IMR-90 (cell line): Measurements from ENCODE around the gene DDX31. TPM values are rescaled to one million over a fixed set of nuclear protein-coding genes. Genes with fewer than 3 reads are reported as not detected.

Source experiments
- ATAC-seq: fragments of 200-7000 bp; cut with Tn5 transposase; 2 replicates; pipeline ENCODE4 v1.9.1; 2020; ENCODE audit warnings: low read depth, mild to moderate bottlenecking, moderate library complexity
- BruUV-seq: library from RNA; stranded (reverse); fragments of 400-500 nt; replicated peaks from 2 replicates; lab custom pipeline; 2021; lab: Mats Ljungman, UMichigan
- CTCF ChIA-PET: fragments of 300-600 bp; formaldehyde crosslinking; extraction: SDS; loops from one replicate; lab custom pipeline; 2021; ENCODE audit warnings: antibody characterized with exemption; lab: Yijun Ruan, JAX
- POLR2A ChIA-PET: fragments of 300-600 bp; sonication (Branson Sonifier 250); formaldehyde crosslinking; loops from one replicate; lab custom pipeline; 2022; ENCODE audit warnings: antibody characterized with exemption; ENCODE audit not compliant: unreplicated experiment; lab: Charles Lee
- DNase-seq: peaks from one replicate; pipeline ENCODE4 v3.0.0; 2013
- H2AFZ ChIP-seq: replicated peaks from 2 replicates; pipeline ENCODE3; 2013; ENCODE audit warnings: low read length, mild to moderate bottlenecking; ENCODE audit not compliant: poor library complexity
- H2AK5ac ChIP-seq: 2 replicates; pipeline ENCODE4 v1.6.1; 2013; ENCODE audit warnings: low read depth, low read length, inconsistent platforms
- H2AK9ac ChIP-seq: replicated peaks from 2 replicates; pipeline ENCODE3; 2013; ENCODE audit warnings: mild to moderate bottlenecking, low read depth, low read length, moderate library complexity; ENCODE audit not compliant: poor library complexity
- H2BK120ac ChIP-seq: 2 replicates; pipeline ENCODE4 v1.6.1; 2013; ENCODE audit warnings: low read depth, low read length, inconsistent platforms
- H2BK15ac ChIP-seq: 3 replicates; pipeline ENCODE4 v1.6.1; 2013; ENCODE audit warnings: low read depth, low read length, inconsistent platforms
- H2BK20ac ChIP-seq: 2 replicates; pipeline ENCODE4 v1.6.1; 2013; ENCODE audit warnings: low read depth, mild to moderate bottlenecking, inconsistent platforms, low read length, moderate library complexity
- H2BK5ac ChIP-seq: 2 replicates; pipeline ENCODE4 v1.6.1; 2013; ENCODE audit warnings: mild to moderate bottlenecking, low read depth, low read length, inconsistent platforms; ENCODE audit not compliant: poor library complexity, severe bottlenecking
- H3K14ac ChIP-seq: replicated peaks from 2 replicates; pipeline ENCODE4 v1.6.1; 2013; ENCODE audit warnings: low read depth, low read length, inconsistent platforms
- H3K18ac ChIP-seq: 2 replicates; pipeline ENCODE4 v1.6.1; 2013; ENCODE audit warnings: low read depth, low read length, control low read depth
- H3K23ac ChIP-seq: 2 replicates; pipeline ENCODE4 v1.6.1; 2013; ENCODE audit warnings: low read depth, low read length, inconsistent platforms
- H3K27ac ChIP-seq: 2 replicates; pipeline ENCODE4 v1.5.1; 2013; ENCODE audit warnings: mild to moderate bottlenecking, control low read depth, low read length; ENCODE audit not compliant: insufficient read depth
- H3K27me3 ChIP-seq: 2 replicates; pipeline ENCODE4 v1.6.1; 2013; ENCODE audit warnings: low read length; ENCODE audit not compliant: control insufficient read depth, insufficient read depth
- H3K36me3 ChIP-seq: 2 replicates; pipeline ENCODE4 v1.6.1; 2013; ENCODE audit warnings: low read length, mixed read lengths; ENCODE audit not compliant: control insufficient read depth, insufficient read depth
- H3K4ac ChIP-seq: 2 replicates; pipeline ENCODE4 v1.6.1; 2013; ENCODE audit warnings: low read depth, low read length, inconsistent platforms
- H3K4me1 ChIP-seq: 2 replicates; pipeline ENCODE4 v1.6.1; 2013; ENCODE audit warnings: low read length, mixed read lengths; ENCODE audit not compliant: control insufficient read depth, insufficient read depth
- H3K4me2 ChIP-seq: 2 replicates; pipeline ENCODE4 v1.6.1; 2013; ENCODE audit warnings: low read depth, mild to moderate bottlenecking, control low read depth, low read length, moderate library complexity
- H3K4me3 ChIP-seq: 2 replicates; pipeline ENCODE4 v1.5.1; 2013; ENCODE audit warnings: low read depth, mild to moderate bottlenecking, control low read depth, low read length, moderate library complexity; ENCODE audit not compliant: insufficient read depth
- H3K56ac ChIP-seq: 2 replicates; pipeline ENCODE4 v1.6.1; 2013; ENCODE audit warnings: low read length, inconsistent platforms; ENCODE audit not compliant: insufficient read depth; ENCODE audit errors: extremely low read depth
- H3K79me1 ChIP-seq, 2 experiments: 2 replicates each; pipeline ENCODE4 v1.6.1; 2013; ENCODE audit warnings: low read length in 2 of 2, inconsistent platforms in 1 of 2, low read depth in 1 of 2
- H3K9ac ChIP-seq: 2 replicates; pipeline ENCODE4 v1.6.1; 2013; ENCODE audit warnings: low read depth, low read length, control low read depth
- H3K9me1 ChIP-seq: 2 replicates; pipeline ENCODE4 v1.6.1; 2013; ENCODE audit warnings: low read length, inconsistent platforms; ENCODE audit not compliant: insufficient read depth
- H3K9me3 ChIP-seq: 2 replicates; pipeline ENCODE4 v1.6.1; 2013; ENCODE audit warnings: low read length; ENCODE audit not compliant: control insufficient read depth, insufficient read depth
- H4K20me1 ChIP-seq: 2 replicates; pipeline ENCODE4 v1.6.1; 2013; ENCODE audit warnings: low read length, inconsistent platforms; ENCODE audit not compliant: insufficient read depth
- H4K5ac ChIP-seq: 2 replicates; pipeline ENCODE4 v1.6.1; 2013; ENCODE audit warnings: mild to moderate bottlenecking, low read depth, low read length, control low read depth
- H4K8ac ChIP-seq, 2 experiments: 2 replicates each; pipeline ENCODE4 v1.6.1; 2013; ENCODE audit warnings: low read depth in 2 of 2, low read length in 2 of 2, control low read depth in 1 of 2, inconsistent platforms in 1 of 2
- H4K91ac ChIP-seq: 2 replicates; pipeline ENCODE4 v1.6.1; 2013; ENCODE audit warnings: low read depth, low read length, inconsistent platforms; ENCODE audit not compliant: insufficient read depth
- BHLHE40 ChIP-seq: fragments of 150-350 bp; IDR thresholded peaks from 2 replicates; pipeline ENCODE4 v1.6.1; 2016; ENCODE audit warnings: mild to moderate bottlenecking, low read depth, low read length
- CEBPB ChIP-seq: IDR thresholded peaks from 2 replicates; pipeline ENCODE4 v1.6.1; 2012; ENCODE audit warnings: low read depth, low read length, improper control_type of control experiment
- CHD1 ChIP-seq: IDR thresholded peaks from 2 replicates; pipeline ENCODE4 v1.6.1; 2012; ENCODE audit warnings: low read depth, low read length, improper control_type of control experiment
- MAFK ChIP-seq: IDR thresholded peaks from 2 replicates; pipeline ENCODE4 v1.6.1; 2012; ENCODE audit warnings: low read depth, low read length, improper control_type of control experiment
- NFE2L2 ChIP-seq: fragments of 150-350 bp; IDR thresholded peaks from 2 replicates; pipeline ENCODE4 v1.6.1; 2016; ENCODE audit warnings: low read depth, mild to moderate bottlenecking, low read length
- RAD21 ChIP-seq: IDR thresholded peaks from 2 replicates; pipeline ENCODE4 v1.6.1; 2012; ENCODE audit warnings: low read length, improper control_type of control experiment
- RCOR1 ChIP-seq: IDR thresholded peaks from 2 replicates; pipeline ENCODE4 v1.6.1; 2012; ENCODE audit warnings: mild to moderate bottlenecking, low read length, improper control_type of control experiment; ENCODE audit not compliant: insufficient replicate concordance
- RFX5 ChIP-seq: IDR thresholded peaks from 2 replicates; pipeline ENCODE4 v1.8.0; 2012; ENCODE audit warnings: low read depth, mild to moderate bottlenecking, low read length, moderate library complexity
- SMC3 ChIP-seq: fragments of 150-350 bp; IDR thresholded peaks from 2 replicates; pipeline ENCODE4 v1.6.1; 2016; ENCODE audit warnings: low read depth, mild to moderate bottlenecking, antibody characterized with exemption, low read length, moderate library complexity
- whole genome bisulfite sequencing, 2 experiments: methylation state at CpG; one replicate each; pipeline versions ENCODE4 v1.1.5 to v1.1.7; 2013; ENCODE audit warnings: missing lambda C conversion rate in 2 of 2; ENCODE audit not compliant: insufficient read length in 1 of 2; ENCODE audit errors: extremely low coverage in 2 of 2; 5-methylcytosine and 5-hydroxymethylcytosine counted together
- dilution Hi-C: fragments of 300-500 bp; cut with HindIII; formaldehyde crosslinking; loops from one replicate; pipeline ENCODE4 v1.14.3; 2018; ENCODE audit warnings: low sequenced_read_pairs; ENCODE audit not compliant: unreplicated experiment
- in situ Hi-C: fragments of 300-500 bp; cut with MboI; formaldehyde crosslinking; loops from 3 replicates; pipeline ENCODE4 v1.14.3; 2019; ENCODE audit warnings: low sequenced_read_pairs, inconsistent platforms, mixed read lengths
- intact Hi-C: fragments of 100-400 bp; cut with micrococcal nuclease; formaldehyde crosslinking; loops from 2 replicates; pipeline ENCODE4 v1.10.0; 2022
- polyA plus RNA-seq, 3 experiments: library from polyadenylated mRNA; depleted of rRNA; stranded (reverse); fragments of >200 nt; gene quantifications; 2 replicates each; pipeline ENCODE4 v1.2.3, GENCODE V29; 2012; ENCODE audit warnings: low replicate concordance in 1 of 3
- total RNA-seq: library from RNA; depleted of rRNA; stranded (reverse); fragments of >200 nt; gene quantifications from 2 replicates; pipeline ENCODE4 v1.2.3, GENCODE V29; 2012
- TF ChIP-seq, protein P1 (sequence below): conservative IDR thresholded peaks from 2 replicates; pipeline ENCODE4 v1.5.1; 2012; ENCODE audit warnings: mild to moderate bottlenecking, low read depth, low read length, improper control_type of control experiment
- TF ChIP-seq, protein P2 (sequence below): fragments of 150-350 bp; IDR thresholded peaks from 2 replicates; pipeline ENCODE4 v1.6.1; 2016; ENCODE audit warnings: low read depth, mild to moderate bottlenecking, low read length, moderate library complexity, borderline replicate concordance

DDX31 gene
- total and polyA plus RNA-seq, 2 of the 4 experiments (the other 2 are of a cell fraction), result 10.7 to 14.0 TPM

DNA sequence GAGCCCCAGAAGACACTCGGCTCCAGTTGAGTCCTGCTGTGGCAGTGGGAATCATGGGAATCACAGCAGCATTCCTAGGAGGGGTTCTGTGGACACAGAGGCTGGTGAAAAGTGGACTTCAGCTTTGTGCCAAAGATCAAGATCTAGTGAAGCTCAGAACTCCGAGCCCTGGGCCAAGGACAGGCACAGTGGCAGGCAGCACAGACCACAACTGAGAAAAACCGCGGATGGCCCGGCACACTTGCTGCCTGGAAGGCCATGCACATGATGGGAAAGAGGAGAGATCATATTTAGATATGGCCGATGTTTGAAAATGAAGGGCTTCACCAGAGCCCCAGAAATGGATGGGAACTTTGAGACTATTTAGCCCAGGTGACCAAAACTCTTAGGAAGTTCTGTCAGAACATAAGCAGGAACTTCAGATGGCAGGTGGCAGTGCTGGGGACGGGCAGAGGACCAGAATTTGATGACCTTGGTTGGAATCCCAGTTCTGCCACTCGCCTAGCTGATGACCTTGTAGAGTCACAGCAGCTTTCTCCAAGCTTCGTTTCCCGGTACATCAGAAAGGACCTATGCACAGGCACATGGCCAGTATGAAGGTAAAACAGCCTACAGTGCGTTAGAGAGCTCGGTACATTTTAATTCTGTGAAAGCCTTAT, 69.3 kb downstream of the DDX31 start:
- in situ Hi-C loops, result no loop called here
- no peak overlapping the region for H3K9ac ChIP-seq

More for the DNA sequence above, 69.3 kb downstream of the DDX31 start:
- Histone ChIP-seq H3K4ac (no peak overlapping the region), H2BK5ac (no peak overlapping the region), H3K56ac (no peak overlapping the region), H2BK120ac (no peak overlapping the region), H2BK20ac (no peak overlapping the region), H3K27me3 (no peaks in the 10 kb centered on the region), H3K9me1 (peaks cover 21% of the 10 kb centered on the region; the same call in 1 of the 2 replicates), H2AK5ac (no peak overlapping the region), H3K14ac (no peak overlapping the region), H3K9me3 (no peaks in the 10 kb centered on the region), H4K91ac (no peak overlapping the region), H3K79me1 (no peaks in the 10 kb centered on the region; a peak in 1 of 4 replicates), H4K8ac (no peak overlapping the region), H3K27ac (no peak overlapping the region), H2BK15ac (no peak overlapping the region), H3K23ac (no peak overlapping the region), H3K4me3 (no peak overlapping the region), H4K20me1 (peaks cover 7% of the 10 kb centered on the region), H3K18ac (no peak overlapping the region), H3K4me1 (peaks cover 4% of the 10 kb centered on the region; the same call in 1 of the 2 replicates), H2AFZ (no peak overlapping the region), H4K5ac (no peak overlapping the region), H3K36me3 (peaks cover 18% of the 10 kb centered on the region), H3K4me2 (no peak overlapping the region), H2AK9ac (no peak overlapping the region)
- TF ChIP-seq, protein P1, sequence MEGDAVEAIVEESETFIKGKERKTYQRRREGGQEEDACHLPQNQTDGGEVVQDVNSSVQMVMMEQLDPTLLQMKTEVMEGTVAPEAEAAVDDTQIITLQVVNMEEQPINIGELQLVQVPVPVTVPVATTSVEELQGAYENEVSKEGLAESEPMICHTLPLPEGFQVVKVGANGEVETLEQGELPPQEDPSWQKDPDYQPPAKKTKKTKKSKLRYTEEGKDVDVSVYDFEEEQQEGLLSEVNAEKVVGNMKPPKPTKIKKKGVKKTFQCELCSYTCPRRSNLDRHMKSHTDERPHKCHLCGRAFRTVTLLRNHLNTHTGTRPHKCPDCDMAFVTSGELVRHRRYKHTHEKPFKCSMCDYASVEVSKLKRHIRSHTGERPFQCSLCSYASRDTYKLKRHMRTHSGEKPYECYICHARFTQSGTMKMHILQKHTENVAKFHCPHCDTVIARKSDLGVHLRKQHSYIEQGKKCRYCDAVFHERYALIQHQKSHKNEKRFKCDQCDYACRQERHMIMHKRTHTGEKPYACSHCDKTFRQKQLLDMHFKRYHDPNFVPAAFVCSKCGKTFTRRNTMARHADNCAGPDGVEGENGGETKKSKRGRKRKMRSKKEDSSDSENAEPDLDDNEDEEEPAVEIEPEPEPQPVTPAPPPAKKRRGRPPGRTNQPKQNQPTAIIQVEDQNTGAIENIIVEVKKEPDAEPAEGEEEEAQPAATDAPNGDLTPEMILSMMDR, result no peak
- no peak for TF ChIP-seq RFX5
- no peak for TF ChIP-seq NFE2L2
- no peak for TF ChIP-seq RAD21
- no peak for TF ChIP-seq MAFK
- no peak for TF ChIP-seq CEBPB
- no peak for TF ChIP-seq BHLHE40
- TF ChIP-seq CHD1, result no peak
- no peak for TF ChIP-seq SMC3
- TF ChIP-seq, protein P2, sequence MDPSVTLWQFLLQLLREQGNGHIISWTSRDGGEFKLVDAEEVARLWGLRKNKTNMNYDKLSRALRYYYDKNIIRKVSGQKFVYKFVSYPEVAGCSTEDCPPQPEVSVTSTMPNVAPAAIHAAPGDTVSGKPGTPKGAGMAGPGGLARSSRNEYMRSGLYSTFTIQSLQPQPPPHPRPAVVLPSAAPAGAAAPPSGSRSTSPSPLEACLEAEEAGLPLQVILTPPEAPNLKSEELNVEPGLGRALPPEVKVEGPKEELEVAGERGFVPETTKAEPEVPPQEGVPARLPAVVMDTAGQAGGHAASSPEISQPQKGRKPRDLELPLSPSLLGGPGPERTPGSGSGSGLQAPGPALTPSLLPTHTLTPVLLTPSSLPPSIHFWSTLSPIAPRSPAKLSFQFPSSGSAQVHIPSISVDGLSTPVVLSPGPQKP, result no peak
- TF ChIP-seq RCOR1, result no peak
- ATAC-seq (no peak), DNase-seq (no peak)
- ChIA-PET CTCF (no interaction called here), POLR2A (no interaction called here)
- dilution Hi-C loops, result no loop called here
- 96% methylated on average over 9 of the region's 12 CpGs; no CpG with 5 or more reads in 1 of the 2 experiments for WGBS, 2 experiments
- no TSS peak for BruUV-seq
- intact Hi-C loops, result no loop called here
